Stimulated activated CD4-positive, alpha-beta T cell treated with anti-CD3 and anti-CD28 coated beads, Interleukin-12 subunit alpha, Interleukin-12 subunit beta, amount 100 ng/mL, for 24 hours (primary cell): ENCODE data around the gene RNF32.
"Not testable (repeated sequence)": the region's sequence is repeated elsewhere in the genome, so short reads cannot be mapped to it uniquely, and the experiment has no call there.

Experiments used
- DNase-seq, 2 experiments: peaks; one replicate each; pipeline ENCODE4 v3.0.0-alpha.2; 2020; ENCODE audit warnings: low read depth in 2 of 2

Gene RNF32

GRCh38 chr7:156642306-156643045 lies 1.9 kb downstream of the RNF32 start:
- DNase-seq: no peak

GRCh38 chr7:156647330-156647729 lies 6.8 kb downstream of the RNF32 start:
- DNase-seq: not testable (repeated sequence)

- no peak for DNase-seq
These were observed 9.5 kb downstream of the RNF32 start for GRCh38 chr7:156650042-156650441.

GRCh38 chr7:156651474-156651873 lies 10.9 kb downstream of the RNF32 start:
- no peak for DNase-seq

- no peak for DNase-seq
These were observed 12.5 kb downstream of the RNF32 start for GRCh38 chr7:156652886-156653568.

GRCh38 chr7:156654511-156655234 lies 14.1 kb downstream of the RNF32 start:
- DNase-seq: no peak

GRCh38 chr7:156655251-156655650 lies 14.7 kb downstream of the RNF32 start:
- no peak for DNase-seq

GRCh38 chr7:156655983-156656382 lies 15.4 kb downstream of the RNF32 start:
- no peak for DNase-seq

GRCh38 chr7:156656598-156656997 lies 16.0 kb downstream of the RNF32 start:
- no peak for DNase-seq

- DNase-seq: no peak
These were observed 17.1 kb downstream of the RNF32 start for GRCh38 chr7:156657681-156658080.

- no peak for DNase-seq
These were observed 18.6 kb downstream of the RNF32 start for GRCh38 chr7:156659203-156659602.

GRCh38 chr7:156659961-156660360 lies 19.4 kb downstream of the RNF32 start:
- DNase-seq: no peak

- DNase-seq: no peak
These were observed 21.1 kb downstream of the RNF32 start for GRCh38 chr7:156661637-156662036.

- DNase-seq: no peak
These were observed 21.7 kb downstream of the RNF32 start for GRCh38 chr7:156662277-156662676.

- no peak for DNase-seq
These were observed 24.5 kb downstream of the RNF32 start for GRCh38 chr7:156665101-156665500.

GRCh38 chr7:156666368-156667109 lies 26.0 kb downstream of the RNF32 start:
- DNase-seq: no peak

GRCh38 chr7:156667110-156667426 lies 26.5 kb downstream of the RNF32 start:
- DNase-seq: no peak

GRCh38 chr7:156668130-156668741 lies 27.7 kb downstream of the RNF32 start:
- no peak for DNase-seq

- DNase-seq: no peak
These were observed 28.7 kb downstream of the RNF32 start for GRCh38 chr7:156669035-156669828.

- DNase-seq: no peak
These were observed 32.9 kb downstream of the RNF32 start for GRCh38 chr7:156673454-156673853.

GRCh38 chr7:156673902-156674301 lies 33.3 kb downstream of the RNF32 start:
- DNase-seq: no peak
